HG03097 (cell line): ENCODE measurements around the gene MAML3.

Experiments
- ATAC-seq: cut with Tn5 transposase; IDR thresholded peaks from one replicate; pipeline ENCODE4 v1.9.1; 2021; ENCODE audit not compliant: unreplicated experiment, low FRiP score

MAML3 gene

DNA sequence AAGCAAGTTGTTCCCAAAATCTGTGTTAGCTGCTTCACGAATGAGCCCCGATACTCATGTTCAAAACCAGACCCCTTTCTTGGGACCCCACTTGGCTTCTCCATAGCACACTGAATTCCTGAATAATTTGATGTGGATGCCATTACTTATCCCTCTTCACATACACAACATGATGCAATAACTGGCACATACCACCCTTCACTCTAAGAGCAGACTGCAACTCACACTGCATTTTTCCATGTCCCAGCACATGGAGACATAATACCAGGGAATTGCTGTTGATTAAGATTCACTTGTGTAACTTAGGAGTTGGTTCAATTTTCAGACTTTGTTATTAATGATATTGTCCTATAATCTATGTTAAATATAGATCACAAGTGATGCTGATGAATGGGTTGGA lies 213.4 kb downstream of the MAML3 start:
- no peak for ATAC-seq

DNA sequence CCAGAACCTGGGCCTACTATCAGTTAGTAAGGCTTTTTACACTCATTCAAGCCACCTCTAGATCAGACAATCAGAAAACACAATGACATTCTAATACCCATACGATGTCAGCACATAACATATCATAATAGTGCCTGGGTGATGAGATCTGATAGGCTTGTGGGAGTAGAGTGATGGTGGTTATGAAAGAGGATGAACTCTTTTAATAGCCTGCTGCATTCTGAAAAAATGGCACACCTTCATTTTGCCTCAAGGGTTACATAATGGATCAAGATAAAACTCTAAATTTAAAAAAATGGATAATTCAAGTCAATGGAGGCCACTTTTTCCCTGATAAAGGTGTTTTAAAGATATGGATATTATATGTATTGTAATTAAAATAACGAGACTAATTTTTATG lies 215.6 kb downstream of the MAML3 start:
- ATAC-seq, result no peak

DNA sequence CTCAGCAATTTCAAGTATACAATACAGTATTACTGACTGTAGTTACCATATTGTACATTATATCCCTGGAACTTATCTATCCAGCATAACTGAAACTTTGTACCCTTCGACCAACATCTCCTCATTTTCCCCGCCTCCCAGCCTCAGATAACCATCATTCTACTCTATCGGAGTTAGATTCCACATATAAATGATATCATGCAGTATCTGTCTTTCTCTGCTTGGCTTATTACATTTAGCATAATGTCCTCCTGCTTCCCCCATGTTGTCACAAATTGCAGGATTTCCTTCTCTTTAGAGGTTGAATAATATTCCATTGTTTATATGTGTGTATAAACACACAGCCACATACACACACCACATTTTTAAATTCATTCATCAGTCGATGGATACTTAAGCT lies 218.1 kb downstream of the MAML3 start:
- no peak for ATAC-seq

GRCh38 chr4:139934708-139935195 lies 219.2 kb downstream of the MAML3 start:
- no peak for ATAC-seq

- no peak for ATAC-seq
These were observed 219.8 kb downstream of the MAML3 start for GRCh38 chr4:139934057-139934707.

DNA sequence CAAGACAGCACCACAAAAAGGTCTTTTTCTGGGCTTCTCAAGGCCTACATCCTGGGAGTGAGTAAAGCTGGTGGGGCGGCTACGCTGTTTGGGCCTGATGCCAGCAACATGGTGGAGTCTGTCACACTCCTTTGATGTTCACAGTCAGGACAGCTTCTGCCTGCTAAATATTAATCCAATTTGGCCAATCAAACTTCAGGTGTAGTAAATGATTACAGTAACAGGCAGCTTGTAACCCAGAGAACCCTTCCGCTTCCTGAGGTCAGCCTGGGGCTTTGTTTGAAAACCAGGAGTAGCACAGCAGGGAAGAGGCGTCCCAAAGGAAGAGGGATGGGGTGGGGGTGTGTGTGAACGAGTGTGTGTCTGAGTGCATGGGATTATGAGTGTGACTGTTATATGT lies 220.4 kb downstream of the MAML3 start:
- ATAC-seq, result no peak

- ATAC-seq, result no peak
These were observed 220.9 kb downstream of the MAML3 start for GRCh38 chr4:139933104-139933503.

- ATAC-seq, result no peak
These were observed 229.2 kb downstream of the MAML3 start for GRCh38 chr4:139924782-139925181.

- no peak for ATAC-seq
These were observed 231.5 kb downstream of the MAML3 start for GRCh38 chr4:139922406-139923024.

DNA sequence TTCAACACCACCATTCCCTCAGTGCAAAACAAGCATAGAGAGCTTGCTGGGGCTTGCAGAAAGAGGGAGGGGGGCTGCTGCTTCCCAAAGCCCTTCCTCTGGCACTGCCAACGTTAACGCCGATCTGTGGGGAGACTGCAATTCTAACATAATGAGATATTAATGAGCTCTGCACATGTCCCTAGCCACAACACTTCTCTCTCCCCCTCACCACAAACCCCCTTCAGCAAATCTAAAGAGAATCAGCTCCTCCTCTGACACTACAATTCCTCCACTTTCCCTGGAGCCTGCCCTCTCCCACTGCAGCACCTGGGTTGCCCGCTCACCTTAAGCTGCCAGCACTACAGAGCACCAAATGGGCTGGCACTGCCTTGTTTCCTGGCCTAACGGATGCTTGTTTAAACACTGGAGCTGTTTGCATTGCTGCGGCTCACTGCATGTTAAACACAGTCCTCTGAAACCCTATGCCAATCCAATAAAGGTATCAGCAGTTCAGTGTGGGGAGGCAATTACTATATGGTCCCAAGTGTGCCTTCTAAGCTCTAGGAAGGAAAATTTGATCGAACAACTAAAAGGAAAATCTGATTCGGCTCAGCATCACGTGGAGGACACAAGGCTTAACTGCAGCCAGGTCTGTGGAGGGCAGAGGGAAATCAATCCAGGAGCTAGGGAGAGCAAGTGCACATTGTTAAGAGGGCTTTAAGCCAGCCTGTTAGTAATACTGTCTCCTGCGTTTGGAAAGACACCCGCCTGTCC lies 232.4 kb downstream of the MAML3 start:
- no peak for ATAC-seq

- ATAC-seq, result no peak
These were observed 233.4 kb downstream of the MAML3 start for GRCh38 chr4:139920486-139921002.

DNA sequence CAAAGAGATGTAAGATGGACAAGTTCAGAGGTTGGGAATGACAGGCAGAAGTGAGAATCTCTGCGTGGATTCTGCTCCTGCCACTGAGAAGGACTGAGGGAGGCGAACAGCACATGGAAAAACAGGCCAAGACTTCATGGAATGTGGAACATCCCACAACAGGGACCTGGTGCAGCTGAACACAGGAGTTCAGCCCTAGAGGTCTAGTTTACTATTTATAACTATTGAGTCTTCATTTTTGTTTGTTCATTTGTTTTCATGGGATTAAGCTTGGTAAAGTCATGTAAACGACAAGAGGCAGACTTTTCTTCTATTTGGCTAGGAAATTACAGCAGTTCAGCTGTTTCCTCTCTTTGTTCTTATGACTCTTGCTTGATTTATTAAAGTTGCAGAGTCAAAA lies 234.5 kb downstream of the MAML3 start:
- ATAC-seq, result no peak

DNA sequence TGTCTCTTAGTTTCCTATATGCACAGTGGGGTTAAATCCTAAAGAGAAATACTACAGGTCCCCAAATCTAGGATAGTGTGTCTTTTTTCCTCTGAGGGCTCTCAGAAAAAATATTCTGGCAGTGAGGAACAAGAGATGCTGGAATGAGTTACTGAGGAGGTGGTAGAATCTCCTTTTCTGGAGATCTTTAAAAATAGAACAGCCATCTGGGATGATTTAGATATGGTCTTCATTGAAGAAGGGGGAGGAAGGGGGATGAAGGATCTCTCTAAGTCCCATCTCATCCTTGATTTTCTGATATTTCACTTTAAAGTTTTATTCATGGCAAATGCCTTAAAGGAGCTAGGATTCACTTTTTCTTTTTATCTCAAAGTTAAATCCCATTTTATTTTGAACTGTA lies 235.0 kb downstream of the MAML3 start:
- no peak for ATAC-seq

GRCh38 chr4:139918591-139918990 lies 235.4 kb downstream of the MAML3 start:
- no peak for ATAC-seq

- no peak for ATAC-seq
These were observed 236.1 kb downstream of the MAML3 start for GRCh38 chr4:139917896-139918295.

DNA sequence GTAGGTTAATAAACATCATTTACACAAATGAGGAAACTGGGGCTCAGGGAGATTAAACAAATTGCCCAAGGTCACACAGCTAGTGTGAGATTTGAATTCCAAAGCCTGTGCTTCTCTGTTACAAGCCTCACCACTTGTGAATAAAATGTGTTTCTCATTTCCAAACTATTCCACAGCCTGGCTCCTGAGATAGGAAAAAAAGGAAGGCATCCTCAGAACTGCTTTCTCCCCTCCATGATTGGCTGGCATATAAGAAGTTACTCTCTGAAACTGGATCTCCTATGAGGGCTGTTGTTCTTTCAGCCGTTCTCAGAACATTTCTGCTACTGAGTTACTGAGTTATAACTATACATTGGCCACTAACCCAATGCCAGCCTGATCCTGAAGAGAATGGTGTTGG lies 237.9 kb downstream of the MAML3 start:
- no peak for ATAC-seq

GRCh38 chr4:139915037-139915436 lies 238.9 kb downstream of the MAML3 start:
- no peak for ATAC-seq

- no peak for ATAC-seq
These were observed 239.9 kb downstream of the MAML3 start for GRCh38 chr4:139913995-139914598.

DNA sequence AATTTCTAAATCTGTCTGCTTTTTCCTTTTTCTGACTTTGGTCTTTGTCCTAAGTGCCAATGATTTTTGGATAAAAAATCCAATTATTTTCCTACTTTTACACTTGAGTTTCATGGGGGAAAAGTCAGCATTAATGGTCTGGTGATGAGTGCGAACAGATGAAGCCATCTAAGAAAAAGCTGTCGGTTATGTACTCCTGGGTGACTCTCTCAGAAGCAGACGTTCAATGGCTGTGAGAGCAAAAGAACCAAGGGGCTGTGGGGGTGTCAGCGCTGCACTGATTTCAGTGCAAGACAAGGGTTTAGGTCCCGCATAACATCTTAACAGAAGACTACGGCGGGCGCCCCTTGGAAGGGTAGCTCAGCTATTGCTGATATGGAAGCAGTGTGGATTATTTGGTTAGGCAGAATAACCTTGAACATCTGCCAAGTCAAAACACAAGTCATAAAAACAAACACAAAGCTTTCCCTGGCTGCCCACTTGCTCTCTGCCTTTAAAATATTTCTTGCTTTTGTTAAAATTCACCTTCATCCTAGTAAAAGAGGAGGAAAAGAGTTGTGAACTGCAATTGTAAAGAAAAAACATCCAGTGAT lies 240.5 kb downstream of the MAML3 start:
- ATAC-seq, result no peak

DNA sequence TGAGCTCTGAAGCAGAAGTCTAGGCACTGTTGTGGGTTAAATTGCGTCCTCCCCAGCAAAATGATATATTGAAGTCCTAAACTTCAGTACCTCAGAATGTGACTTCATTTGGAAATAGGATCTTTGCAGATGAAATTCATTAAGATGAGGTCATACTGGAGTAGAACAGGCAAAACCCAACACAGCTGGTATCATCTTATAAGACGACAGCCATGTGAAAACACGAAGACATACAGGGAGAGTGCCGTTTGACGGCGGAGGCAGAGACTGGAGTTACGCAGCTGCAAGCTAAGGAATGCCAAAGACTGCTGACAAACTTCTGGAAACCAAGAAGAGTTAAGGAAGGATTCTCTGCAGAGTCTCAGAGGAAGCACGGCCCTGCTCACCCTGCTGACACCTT lies 241.5 kb downstream of the MAML3 start:
- no peak for ATAC-seq

DNA sequence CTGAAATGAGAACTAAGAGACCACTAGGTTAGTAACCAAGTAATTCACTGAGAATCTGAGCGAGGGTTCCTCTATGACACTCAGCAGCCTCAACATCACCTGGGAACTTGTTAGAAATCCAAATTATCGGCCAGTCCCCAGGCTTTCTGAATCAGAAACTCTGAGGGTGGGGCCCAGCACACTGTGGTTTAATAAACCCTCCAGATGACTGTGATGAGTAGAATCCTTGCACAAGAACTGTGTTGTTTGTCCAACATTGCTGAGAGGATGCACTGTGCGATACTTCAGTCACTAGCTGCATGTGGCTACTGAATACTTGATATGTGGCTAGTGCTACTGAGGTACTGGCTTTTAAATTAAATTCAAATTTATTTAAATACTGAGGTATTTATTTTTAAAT lies 243.9 kb downstream of the MAML3 start:
- ATAC-seq, result no peak
